GM19035 (cell line): ENCODE data around the gene CDK19.
"Not testable (repeated sequence)": the region's sequence is repeated elsewhere in the genome, so short reads cannot be mapped to it uniquely, and the experiment has no call there.

Source experiments
- ATAC-seq: cut with Tn5 transposase; IDR thresholded peaks from one replicate; pipeline ENCODE4 v1.9.1; 2021; ENCODE audit not compliant: unreplicated experiment

Gene CDK19

GRCh38 chr6:110629153-110629552 is 186.1 kb downstream of the CDK19 start:
- ATAC-seq, result no peak

GRCh38 chr6:110628330-110628729 is 186.9 kb downstream of the CDK19 start:
- no peak for ATAC-seq

- no peak for ATAC-seq
Measured at GRCh38 chr6:110626442-110626841, 188.8 kb downstream of the CDK19 start.

- no peak for ATAC-seq
Measured at GRCh38 chr6:110625883-110626282, 189.4 kb downstream of the CDK19 start.

- ATAC-seq, result no peak
Measured at GRCh38 chr6:110622912-110623578, 192.2 kb downstream of the CDK19 start.

GRCh38 chr6:110621061-110621460 is 194.2 kb downstream of the CDK19 start:
- no peak for ATAC-seq

GRCh38 chr6:110620065-110620464 is 195.2 kb downstream of the CDK19 start:
- ATAC-seq, result no peak

- ATAC-seq, result no peak
Measured at GRCh38 chr6:110619275-110619908, 195.9 kb downstream of the CDK19 start.

GRCh38 chr6:110618591-110619267 is 196.5 kb downstream of the CDK19 start:
- ATAC-seq, result no peak

- ATAC-seq, result peak; percentile 73
Measured at GRCh38 chr6:110617057-110617456, 198.2 kb downstream of the CDK19 start.

- no peak for ATAC-seq
Measured at GRCh38 chr6:110615722-110616121, 199.5 kb downstream of the CDK19 start.

GRCh38 chr6:110614586-110614985 is 200.7 kb downstream of the CDK19 start:
- ATAC-seq, result no peak

- ATAC-seq, result no peak
Measured at GRCh38 chr6:110614106-110614505, 201.2 kb downstream of the CDK19 start.

GRCh38 chr6:110613356-110613755 is 201.9 kb downstream of the CDK19 start:
- ATAC-seq, result no peak

GRCh38 chr6:110612298-110612697 is 203.0 kb downstream of the CDK19 start:
- ATAC-seq, result no peak

- ATAC-seq, result no peak
Measured at GRCh38 chr6:110609101-110609500, 206.2 kb downstream of the CDK19 start.

- ATAC-seq, result no peak
Measured at GRCh38 chr6:110608151-110608550, 207.1 kb downstream of the CDK19 start.

- no peak for ATAC-seq
Measured at GRCh38 chr6:110606151-110606550, 209.1 kb downstream of the CDK19 start.

- ATAC-seq, result not testable (repeated sequence)
Measured at GRCh38 chr6:110600640-110601039, 214.6 kb downstream of the CDK19 start.

GRCh38 chr6:110597761-110598160 is 217.5 kb downstream of the CDK19 start:
- ATAC-seq, result no peak

- no peak for ATAC-seq
Measured at GRCh38 chr6:110596354-110596753, 218.9 kb downstream of the CDK19 start.

GRCh38 chr6:110595112-110595511 is 220.2 kb downstream of the CDK19 start:
- no peak for ATAC-seq
